Dedifferentiated amniotic fluid mesenchymal stem cell (primary cell): ENCODE results near the gene PRKG1.
"Not testable (repeated sequence)": the region's sequence is repeated elsewhere in the genome, so short reads cannot be mapped to it uniquely, and the experiment has no call there.

Experiments
- DNase-seq: peaks from one replicate; pipeline ENCODE4 v3.0.0-alpha.2; 2016; ENCODE audit errors: extremely low spot score

The PRKG1 gene

GRCh38 chr10:51423121-51423452 is 348.8 kb downstream of the PRKG1 start:
- no peak for DNase-seq

- peak; percentile 19 for DNase-seq
Observed at GRCh38 chr10:51425431-51425830, 351.1 kb downstream of the PRKG1 start.

GRCh38 chr10:51427758-51428157 is 353.5 kb downstream of the PRKG1 start:
- DNase-seq = no peak

GRCh38 chr10:51430506-51430905 is 356.2 kb downstream of the PRKG1 start:
- no peak for DNase-seq

- no peak for DNase-seq
Observed at GRCh38 chr10:51433949-51434475, 359.7 kb downstream of the PRKG1 start.

GRCh38 chr10:51436805-51437204 is 362.5 kb downstream of the PRKG1 start:
- DNase-seq = no peak

GRCh38 chr10:51439645-51440044 is 365.4 kb downstream of the PRKG1 start:
- no peak for DNase-seq

- DNase-seq = no peak
Observed at GRCh38 chr10:51445588-51445987, 371.3 kb downstream of the PRKG1 start.

GRCh38 chr10:51447119-51447518 is 372.8 kb downstream of the PRKG1 start:
- DNase-seq = no peak

- not testable (repeated sequence) for DNase-seq
Observed at GRCh38 chr10:51455762-51456161, 381.5 kb downstream of the PRKG1 start.

- no peak for DNase-seq
Observed at GRCh38 chr10:51459476-51459875, 385.2 kb downstream of the PRKG1 start.

- no peak for DNase-seq
Observed at GRCh38 chr10:51462076-51462779, 387.9 kb downstream of the PRKG1 start.

- no peak for DNase-seq
Observed at GRCh38 chr10:51468424-51468823, 394.1 kb downstream of the PRKG1 start.

GRCh38 chr10:51469686-51470085 is 395.4 kb downstream of the PRKG1 start:
- no peak for DNase-seq

- DNase-seq = no peak
Observed at GRCh38 chr10:51471271-51471670, 397.0 kb downstream of the PRKG1 start.

- DNase-seq = no peak
Observed at GRCh38 chr10:51472154-51472553, 397.9 kb downstream of the PRKG1 start.

- no peak for DNase-seq
Observed at GRCh38 chr10:51479711-51480110, 405.4 kb downstream of the PRKG1 start.

GRCh38 chr10:51485668-51486067 is 411.4 kb downstream of the PRKG1 start:
- no peak for DNase-seq

GRCh38 chr10:51487576-51487975 is 413.3 kb downstream of the PRKG1 start:
- DNase-seq = no peak

GRCh38 chr10:51488766-51489408 is 414.6 kb downstream of the PRKG1 start:
- no peak for DNase-seq

- DNase-seq = no peak
Observed at GRCh38 chr10:51498424-51498823, 424.1 kb downstream of the PRKG1 start.

- DNase-seq = peak; percentile 76
Observed at GRCh38 chr10:51501396-51501795, 427.1 kb downstream of the PRKG1 start.

GRCh38 chr10:51502124-51502523 is 427.8 kb downstream of the PRKG1 start:
- no peak for DNase-seq
